SK-N-SH (cell line): ENCODE data around the gene MAB21L1. TPM values are rescaled to one million over a fixed set of nuclear protein-coding genes. Genes with fewer than 3 reads are reported as not detected.

Source experiments
- CTCF ChIA-PET: fragments of 300-600, 350-600 bp; formaldehyde crosslinking; extraction: SDS; loops from one replicate; lab custom pipeline; 2021; lab: Yijun Ruan, JAX
- POLR2A ChIA-PET: fragments of 350-600 bp; sonication (Branson Sonifier 250); formaldehyde crosslinking; extraction: SDS; loops from one replicate; lab custom pipeline; 2020; ENCODE audit warnings: antibody characterized with exemption, inconsistent platforms; lab: Yijun Ruan, JAX
- DNase-seq: peaks from one replicate; pipeline ENCODE4 v3.0.0; 2012
- H2AFZ ChIP-seq: fragments of 200-600 bp; sonication (generic); 2 replicates; pipeline ENCODE4 v1.8.1; 2016; ENCODE audit warnings: antibody characterized with exemption, mild to moderate bottlenecking, low read depth
- H3F3A ChIP-seq: fragments of 200-600 bp; sonication (generic); replicated peaks from 2 replicates; pipeline ENCODE3; 2016; ENCODE audit warnings: antibody characterized with exemption, mild to moderate bottlenecking; ENCODE audit not compliant: insufficient read depth
- H3K27ac ChIP-seq, 2 experiments: fragments of 200-500 bp in 1 of 2; fragments of 200-600 bp in 1 of 2; sonication (Bioruptor generic) in 1 of 2; sonication (generic), shearing (Covaris generic) in 1 of 2; 2 replicates each; pipeline versions ENCODE4 v1.5.1 to v1.6.1; 2014 to 2016; ENCODE audit warnings: low read depth in 2 of 2, inconsistent platforms in 1 of 2, low read length in 1 of 2, mild to moderate bottlenecking in 1 of 2, mixed read lengths in 1 of 2
- H3K27me3 ChIP-seq: fragments of 200-600 bp; sonication (generic), shearing (Covaris generic); 2 replicates; pipeline ENCODE4 v1.6.1; 2016; ENCODE audit warnings: mixed run types; ENCODE audit not compliant: insufficient read depth
- H3K36me3 ChIP-seq, 2 experiments: fragments of 200-500 bp in 1 of 2; fragments of 200-600 bp in 1 of 2; sonication (Bioruptor generic) in 1 of 2; sonication (generic) in 1 of 2; replicated peaks in 1 of 2; 2 replicates each; pipeline versions ENCODE3 to v1.5.1; 2014 to 2016; ENCODE audit warnings: low read length in 1 of 2, mild to moderate bottlenecking in 1 of 2; ENCODE audit not compliant: insufficient read depth in 2 of 2, control insufficient read depth in 1 of 2
- H3K4me1 ChIP-seq, 2 experiments: fragments of 200-500 bp in 1 of 2; fragments of 200-600 bp in 1 of 2; sonication (Bioruptor generic) in 1 of 2; sonication (generic), shearing (Covaris generic) in 1 of 2; 2 replicates each; pipeline versions ENCODE4 v1.5.1 to v1.6.1; 2014 to 2016; ENCODE audit warnings: low read depth in 1 of 2, low read length in 1 of 2, mixed run types in 1 of 2; ENCODE audit not compliant: insufficient read depth in 2 of 2, control insufficient read depth in 1 of 2
- H3K4me2 ChIP-seq: fragments of 200-600 bp; sonication (generic), shearing (Covaris generic); 2 replicates; pipeline ENCODE4 v1.6.1; 2017; ENCODE audit warnings: mixed run types
- H3K4me3 ChIP-seq, 2 experiments: fragments of 200-500 bp in 1 of 2; fragments of 200-600 bp in 1 of 2; sonication (Bioruptor generic) in 1 of 2; sonication (generic), shearing (Covaris generic) in 1 of 2; 2 replicates each; pipeline versions ENCODE4 v1.5.1 to v1.8.1; 2014 to 2016; ENCODE audit warnings: low read depth in 2 of 2, inconsistent platforms in 1 of 2, low read length in 1 of 2, mild to moderate bottlenecking in 1 of 2, mixed read lengths in 1 of 2, moderate library complexity in 1 of 2
- H3K79me2 ChIP-seq: fragments of 200-600 bp; sonication (generic); 2 replicates; pipeline ENCODE4 v1.8.1; 2017; ENCODE audit warnings: mild to moderate bottlenecking; ENCODE audit not compliant: insufficient read depth
- H3K9ac ChIP-seq: fragments of 200-600 bp; sonication (generic); 2 replicates; pipeline ENCODE4 v1.6.1; 2017; ENCODE audit warnings: mixed run types
- H3K9me2 ChIP-seq: fragments of 200-600 bp; sonication (generic); 2 replicates; pipeline ENCODE4 v1.6.1; 2017; ENCODE audit warnings: mixed run types
- H3K9me3 ChIP-seq: fragments of 200-600 bp; sonication (generic); 2 replicates; pipeline ENCODE4 v1.6.1; 2017; ENCODE audit warnings: mixed run types, mild to moderate bottlenecking, moderate library complexity
- H4K20me1 ChIP-seq: fragments of 200-600 bp; sonication (generic); 2 replicates; pipeline ENCODE4 v1.6.1; 2017; ENCODE audit warnings: mild to moderate bottlenecking, mixed run types; ENCODE audit not compliant: insufficient read depth
- CHD2 ChIP-seq: fragments of 150-350 bp; IDR thresholded peaks from 2 replicates; pipeline ENCODE4 v1.6.1; 2018; ENCODE audit warnings: low read length; ENCODE audit not compliant: partially characterized antibody
- ELF1 ChIP-seq: IDR thresholded peaks from 2 replicates; pipeline ENCODE4 v1.4.0; 2012
- EP300 ChIP-seq, 2 experiments: IDR thresholded peaks; 2 replicates each; pipeline versions ENCODE4 v1.4.0 to v1.6.1; 2012; ENCODE audit warnings: borderline replicate concordance in 1 of 2, low read depth in 1 of 2, low read length in 1 of 2
- EZH2phosphoT487 ChIP-seq: fragments of 200-600 bp; sonication (generic); IDR thresholded peaks from 2 replicates; pipeline ENCODE4 v1.6.1; 2017; ENCODE audit warnings: low read depth, mixed run types, mild to moderate bottlenecking, antibody characterized with exemption, moderate library complexity, borderline replicate concordance
- FOSL2 ChIP-seq: IDR thresholded peaks from 2 replicates; pipeline ENCODE4 v1.4.0; 2012; ENCODE audit warnings: low read depth, mild to moderate bottlenecking, moderate library complexity, borderline replicate concordance
- FOXJ3 ChIP-seq: sonication (generic); formaldehyde crosslinking; IDR thresholded peaks from 2 replicates; pipeline ENCODE4 v1.5.1; 2020; ENCODE audit warnings: mild to moderate bottlenecking, missing genetic modification reagents
- GABPA ChIP-seq: IDR thresholded peaks from 2 replicates; pipeline ENCODE4 v1.4.0; 2012; ENCODE audit warnings: low read depth, mild to moderate bottlenecking
- MEF2A ChIP-seq: IDR thresholded peaks from 2 replicates; pipeline ENCODE4 v1.4.0; 2012; ENCODE audit warnings: low read depth, borderline replicate concordance
- MXI1 ChIP-seq: IDR thresholded peaks from 2 replicates; pipeline ENCODE4 v1.6.1; 2012; ENCODE audit warnings: mild to moderate bottlenecking, low read depth, low read length, improper control_type of control experiment
- POLR2AphosphoS5 ChIP-seq: IDR thresholded peaks from 2 replicates; pipeline ENCODE4 v1.6.1; 2012; ENCODE audit warnings: low read depth, low read length
- RFX5 ChIP-seq: IDR thresholded peaks from 2 replicates; pipeline ENCODE4 v1.6.1; 2012; ENCODE audit warnings: mild to moderate bottlenecking, improper control_type of control experiment, low read length
- TCF12 ChIP-seq: IDR thresholded peaks from 2 replicates; pipeline ENCODE4 v1.4.0; 2012
- TEAD4 ChIP-seq: IDR thresholded peaks from 2 replicates; pipeline ENCODE4 v1.4.0; 2012; ENCODE audit warnings: mild to moderate bottlenecking, borderline replicate concordance; ENCODE audit not compliant: insufficient read depth
- YY1 ChIP-seq: IDR thresholded peaks from 2 replicates; pipeline ENCODE4 v1.4.0; 2012; ENCODE audit warnings: low read depth, mild to moderate bottlenecking
- WGBS: methylation state at CpG from one replicate; pipeline ENCODE4 v1.1.6; 2017; ENCODE audit warnings: low lambda C conversion rate; 5-methylcytosine and 5-hydroxymethylcytosine counted together
- polyA plus RNA-seq, 3 experiments: library from polyadenylated mRNA; depleted of rRNA; stranded (reverse); fragments of >200 nt; gene quantifications; 2 replicates each; pipeline ENCODE4 v1.2.3, GENCODE V29; 2012
- TF ChIP-seq, protein P1 (sequence below): IDR thresholded peaks from 2 replicates; pipeline ENCODE4; 2012
- TF ChIP-seq, protein P2 (sequence below): fragments of 200-600 bp; sonication (generic); IDR thresholded peaks from 2 replicates; pipeline ENCODE4 v1.6.1; 2017; ENCODE audit warnings: antibody characterized with exemption, mild to moderate bottlenecking, moderate library complexity
- TF ChIP-seq, protein P3 (sequence below): IDR thresholded peaks from 2 replicates; pipeline ENCODE4 v1.4.0; 2012; ENCODE audit warnings: low read depth, borderline replicate concordance
- TF ChIP-seq, protein P4 (sequence below): fragments of 150-350 bp; IDR thresholded peaks from 2 replicates; pipeline ENCODE4 v1.6.1; 2017; ENCODE audit warnings: antibody characterized with exemption, low read length, low read depth, borderline replicate concordance

MAB21L1 gene
- polyA plus RNA-seq, 1 of the 3 experiments (the other 2 are of a cell fraction), result 42.3 TPM

DNA sequence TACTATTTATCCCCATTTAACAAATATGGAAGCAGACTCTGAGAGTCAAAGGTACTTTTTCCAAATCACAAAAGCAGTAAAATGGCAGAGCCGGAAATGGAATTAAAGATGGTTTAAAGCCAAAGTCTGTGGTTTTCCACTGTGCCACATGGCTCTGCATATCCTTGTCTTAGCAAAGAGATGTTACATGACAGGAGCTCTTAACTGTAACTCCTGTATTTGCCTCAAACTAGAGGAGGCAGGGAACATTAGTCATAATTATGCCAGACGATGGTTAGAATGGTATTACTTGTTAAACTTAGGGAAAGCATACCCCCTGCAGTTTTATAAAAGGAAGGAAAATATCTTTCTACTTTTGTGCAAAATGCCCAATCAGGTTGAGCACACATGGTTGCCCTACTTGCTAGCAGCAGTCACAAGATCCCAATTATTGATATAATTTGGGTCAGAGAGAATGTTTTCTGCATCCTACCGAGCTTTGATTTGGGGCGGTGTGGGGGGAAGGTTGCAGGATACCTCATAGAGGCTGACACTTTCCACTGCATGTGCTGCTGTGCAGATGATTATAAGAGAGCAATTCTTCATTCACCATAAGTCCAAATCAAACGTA lies 42.0 kb upstream of the MAB21L1 start (continued):
- TF ChIP-seq EZH2phosphoT487, result no peak
- TF ChIP-seq, protein P1, sequence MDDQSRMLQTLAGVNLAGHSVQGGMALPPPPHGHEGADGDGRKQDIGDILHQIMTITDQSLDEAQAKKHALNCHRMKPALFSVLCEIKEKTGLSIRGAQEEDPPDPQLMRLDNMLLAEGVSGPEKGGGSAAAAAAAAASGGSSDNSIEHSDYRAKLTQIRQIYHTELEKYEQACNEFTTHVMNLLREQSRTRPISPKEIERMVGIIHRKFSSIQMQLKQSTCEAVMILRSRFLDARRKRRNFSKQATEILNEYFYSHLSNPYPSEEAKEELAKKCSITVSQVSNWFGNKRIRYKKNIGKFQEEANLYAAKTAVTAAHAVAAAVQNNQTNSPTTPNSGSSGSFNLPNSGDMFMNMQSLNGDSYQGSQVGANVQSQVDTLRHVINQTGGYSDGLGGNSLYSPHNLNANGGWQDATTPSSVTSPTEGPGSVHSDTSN, result peak; percentile 93
- TF ChIP-seq, protein P2, sequence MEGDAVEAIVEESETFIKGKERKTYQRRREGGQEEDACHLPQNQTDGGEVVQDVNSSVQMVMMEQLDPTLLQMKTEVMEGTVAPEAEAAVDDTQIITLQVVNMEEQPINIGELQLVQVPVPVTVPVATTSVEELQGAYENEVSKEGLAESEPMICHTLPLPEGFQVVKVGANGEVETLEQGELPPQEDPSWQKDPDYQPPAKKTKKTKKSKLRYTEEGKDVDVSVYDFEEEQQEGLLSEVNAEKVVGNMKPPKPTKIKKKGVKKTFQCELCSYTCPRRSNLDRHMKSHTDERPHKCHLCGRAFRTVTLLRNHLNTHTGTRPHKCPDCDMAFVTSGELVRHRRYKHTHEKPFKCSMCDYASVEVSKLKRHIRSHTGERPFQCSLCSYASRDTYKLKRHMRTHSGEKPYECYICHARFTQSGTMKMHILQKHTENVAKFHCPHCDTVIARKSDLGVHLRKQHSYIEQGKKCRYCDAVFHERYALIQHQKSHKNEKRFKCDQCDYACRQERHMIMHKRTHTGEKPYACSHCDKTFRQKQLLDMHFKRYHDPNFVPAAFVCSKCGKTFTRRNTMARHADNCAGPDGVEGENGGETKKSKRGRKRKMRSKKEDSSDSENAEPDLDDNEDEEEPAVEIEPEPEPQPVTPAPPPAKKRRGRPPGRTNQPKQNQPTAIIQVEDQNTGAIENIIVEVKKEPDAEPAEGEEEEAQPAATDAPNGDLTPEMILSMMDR, result peak; percentile 23; the same call in 1 of the 2 replicates
- peak; percentile 73 for TF ChIP-seq POLR2AphosphoS5
- TF ChIP-seq MXI1, result no peak
- peak; percentile 32; the same call in 1 of the 2 replicates for TF ChIP-seq FOSL2
- no peak for TF ChIP-seq TEAD4
- TF ChIP-seq FOXJ3 (CRISPR knock-in tag), result no peak
- TF ChIP-seq TCF12, result peak; percentile 78

DNA sequence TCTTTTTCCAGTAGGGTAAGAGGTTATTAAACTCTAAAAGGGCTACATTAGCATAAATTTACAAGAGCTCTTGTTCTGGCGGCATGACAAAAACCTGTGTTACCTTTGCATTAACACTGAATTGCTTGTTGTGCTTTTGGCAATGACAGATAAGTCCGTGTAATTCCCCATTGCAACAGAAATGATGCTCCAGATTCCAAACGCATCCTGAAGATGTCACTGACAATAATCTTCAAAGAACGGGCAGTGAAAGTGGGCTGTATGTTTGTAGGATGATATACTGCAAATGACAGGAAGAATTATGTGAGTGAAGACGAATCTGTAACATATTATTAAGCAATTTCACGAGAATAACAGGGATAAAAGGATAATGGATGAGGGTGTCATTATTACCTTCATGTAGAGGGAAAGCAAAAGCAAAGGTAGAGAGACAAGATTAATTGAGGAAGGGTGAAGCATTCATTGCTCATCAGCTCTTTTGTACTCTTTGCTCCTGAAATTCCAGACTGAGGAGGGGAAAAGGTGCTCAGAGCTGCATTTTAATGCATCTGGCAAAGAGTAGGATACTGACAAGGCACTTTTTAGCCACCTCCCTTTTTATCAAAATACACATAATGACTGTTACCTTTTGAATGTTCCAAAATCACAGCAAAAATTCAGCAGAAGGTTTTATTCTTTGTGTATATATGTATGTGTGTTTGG lies 38.5 kb upstream of the MAB21L1 start:
- H3K79me2 ChIP-seq, result 0 out of 2 replicates have a peak, but pooled peaks cover 7% of the 10 kb centered on the region
- POLR2A ChIA-PET, result interaction anchor here (1.4 kb wide), 1 partner anchor 38 kb away, joined by 6 read pairs; the partner anchor contains the start of gene MAB21L1
- no peaks in the 10 kb centered on the region for H3K9me2 ChIP-seq
- peak overlapping the region in 1 of 2 experiments; percentile 74; a peak in 2 of 4 replicates for H3K27ac ChIP-seq
- no peak overlapping the region for H2AFZ ChIP-seq
- no peak overlapping the region for H3K4me3 ChIP-seq
- H3K4me2 ChIP-seq, result 0 out of 2 replicates have a peak overlapping the region, but pooled peaks have one; percentile 1
- WGBS, result 24% methylated on average over 6 of the region's 6 CpGs
- CTCF ChIA-PET, result interaction anchor here (0.9 to 1.7 kb wide), 4 partner anchors 17 to 275 kb away, joined by 3 to 5 read pairs (median 4); no protein-coding TSS in a partner anchor
- peaks cover 20% of the 10 kb centered on the region for H3F3A ChIP-seq
- H3K9me3 ChIP-seq, result no peaks in the 10 kb centered on the region
- H3K36me3 ChIP-seq, result no peaks in the 10 kb centered on the region
- no peaks in the 10 kb centered on the region for H3K27me3 ChIP-seq
- DNase-seq, result no peak
- H3K9ac ChIP-seq, result no peak overlapping the region
- H4K20me1 ChIP-seq, result no peaks in the 10 kb centered on the region
- peaks cover 12 to 20% of the 10 kb centered on the region in 2 experiments; a peak in 3 of 4 replicates for H3K4me1 ChIP-seq
- TF ChIP-seq, protein P1, result peak; percentile 96
- TF ChIP-seq EZH2phosphoT487, result no peak
- no peak for TF ChIP-seq ELF1
- TF ChIP-seq, protein P3, sequence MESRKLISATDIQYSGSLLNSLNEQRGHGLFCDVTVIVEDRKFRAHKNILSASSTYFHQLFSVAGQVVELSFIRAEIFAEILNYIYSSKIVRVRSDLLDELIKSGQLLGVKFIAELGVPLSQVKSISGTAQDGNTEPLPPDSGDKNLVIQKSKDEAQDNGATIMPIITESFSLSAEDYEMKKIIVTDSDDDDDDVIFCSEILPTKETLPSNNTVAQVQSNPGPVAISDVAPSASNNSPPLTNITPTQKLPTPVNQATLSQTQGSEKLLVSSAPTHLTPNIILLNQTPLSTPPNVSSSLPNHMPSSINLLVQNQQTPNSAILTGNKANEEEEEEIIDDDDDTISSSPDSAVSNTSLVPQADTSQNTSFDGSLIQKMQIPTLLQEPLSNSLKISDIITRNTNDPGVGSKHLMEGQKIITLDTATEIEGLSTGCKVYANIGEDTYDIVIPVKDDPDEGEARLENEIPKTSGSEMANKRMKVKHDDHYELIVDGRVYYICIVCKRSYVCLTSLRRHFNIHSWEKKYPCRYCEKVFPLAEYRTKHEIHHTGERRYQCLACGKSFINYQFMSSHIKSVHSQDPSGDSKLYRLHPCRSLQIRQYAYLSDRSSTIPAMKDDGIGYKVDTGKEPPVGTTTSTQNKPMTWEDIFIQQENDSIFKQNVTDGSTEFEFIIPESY, result no peak
- peak; percentile 70 to 74; a peak in 3 of 4 replicates for TF ChIP-seq EP300 (IDR thresholded peaks at IDR 0.05; ENCODE audit: borderline replicate concordance in 1 of 2, low read depth in 1 of 2, low read length in 1 of 2)
- TF ChIP-seq RFX5, result no peak
- no peak for TF ChIP-seq MEF2A
- TF ChIP-seq TCF12, result peak; percentile 82
- peak; percentile 69; the same call in 1 of the 2 replicates for TF ChIP-seq TEAD4
- TF ChIP-seq CHD2, result peak; percentile 26
- TF ChIP-seq, protein P4, sequence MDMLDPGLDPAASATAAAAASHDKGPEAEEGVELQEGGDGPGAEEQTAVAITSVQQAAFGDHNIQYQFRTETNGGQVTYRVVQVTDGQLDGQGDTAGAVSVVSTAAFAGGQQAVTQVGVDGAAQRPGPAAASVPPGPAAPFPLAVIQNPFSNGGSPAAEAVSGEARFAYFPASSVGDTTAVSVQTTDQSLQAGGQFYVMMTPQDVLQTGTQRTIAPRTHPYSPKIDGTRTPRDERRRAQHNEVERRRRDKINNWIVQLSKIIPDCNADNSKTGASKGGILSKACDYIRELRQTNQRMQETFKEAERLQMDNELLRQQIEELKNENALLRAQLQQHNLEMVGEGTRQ, result no peak
- no peak for TF ChIP-seq GABPA
- peak; percentile 58; the same call in 1 of the 2 replicates for TF ChIP-seq POLR2AphosphoS5
- no peak for TF ChIP-seq YY1
- TF ChIP-seq, protein P2, result no peak
- peak; percentile 54; the same call in 1 of the 2 replicates for TF ChIP-seq FOXJ3 (CRISPR knock-in tag)
